HepG2 (cell line): Measurements from ENCODE around the gene RPS14. TPM values are rescaled to one million over a fixed set of nuclear protein-coding genes. Genes with fewer than 3 reads are reported as not detected.

Experiments
- ATAC-seq: fragments of 200-7000 bp; cut with Tn5 transposase; 3 replicates; pipeline ENCODE4 v1.9.1; 2020; ENCODE audit warnings: mild to moderate bottlenecking, moderate library complexity
- BruUV-seq: library from RNA; stranded (reverse); fragments of 400-500 nt; replicated peaks from 2 replicates; lab custom pipeline; 2021; lab: Mats Ljungman, UMichigan
- CTCF ChIA-PET: fragments of 300-600 bp; formaldehyde crosslinking; extraction: SDS; loops from one replicate; lab custom pipeline; 2021; ENCODE audit warnings: low total read pairs, inconsistent platforms, low intra/inter-chr PET ratio; lab: Yijun Ruan, JAX
- POLR2A ChIA-PET: fragments of 350-600 bp; sonication (Branson Sonifier 250); formaldehyde crosslinking; loops from one replicate; lab custom pipeline; 2020; ENCODE audit warnings: antibody characterized with exemption, inconsistent platforms; lab: Yijun Ruan, JAX
- DNase-seq: peaks from one replicate; pipeline ENCODE4 v3.0.0-alpha.2; 2015; ENCODE audit warnings: low spot score
- FAIRE-seq: peaks from 3 replicates; lab custom pipeline; 2011; peaks lifted over from hg19 to GRCh38; lab: Jason Lieb, UNC
- H2AFZ ChIP-seq: one replicate; pipeline ENCODE4 v1.6.1; 2011; ENCODE audit warnings: low read length, inconsistent platforms
- H3K27ac ChIP-seq: fragments of 300-600 bp; 3 replicates; pipeline ENCODE4 v1.8.0; 2011; ENCODE audit warnings: mixed run types, mild to moderate bottlenecking, mixed read lengths, low read length, inconsistent platforms; ENCODE audit not compliant: insufficient read depth; ENCODE audit errors: extremely low read length
- H3K27me3 ChIP-seq, 2 experiments: fragments of 200-600 bp in 1 of 2; 2 replicates in 1 of 2; 3 replicates in 1 of 2; pipeline versions ENCODE4 v1.6.0 to v1.8.0; 2011; ENCODE audit warnings: low read length in 2 of 2, mild to moderate bottlenecking in 2 of 2, moderate library complexity in 2 of 2, inconsistent platforms in 1 of 2; ENCODE audit not compliant: insufficient read depth in 2 of 2, control insufficient read depth in 1 of 2
- H3K36me3 ChIP-seq, 2 experiments: fragments of 200-600 bp in 1 of 2; replicated peaks in 1 of 2; 2 replicates in 1 of 2; 3 replicates in 1 of 2; pipeline versions ENCODE4 v1.5.1 to v1.8.0; 2011; ENCODE audit warnings: low read length in 2 of 2, inconsistent platforms in 1 of 2; ENCODE audit not compliant: insufficient read depth in 2 of 2, control insufficient read depth in 1 of 2
- H3K4me1 ChIP-seq: 2 replicates; pipeline ENCODE4 v1.5.1; 2012; ENCODE audit warnings: low read length, inconsistent platforms; ENCODE audit not compliant: insufficient read depth
- H3K4me2 ChIP-seq: 2 replicates; pipeline ENCODE4 v1.6.0; 2011; ENCODE audit warnings: low read depth, low read length, inconsistent platforms
- H3K4me3 ChIP-seq, 3 experiments: fragments of 200-600 bp in 1 of 3; sonication (generic), shearing (Covaris generic) in 1 of 3; replicated peaks in 1 of 3; 2 replicates each; pipeline ENCODE4 v1.5.1; 2011 to 2016; ENCODE audit warnings: low read length in 3 of 3, inconsistent platforms in 2 of 3, low read depth in 2 of 3, mild to moderate bottlenecking in 2 of 3, control low read depth in 1 of 3, mixed read lengths in 1 of 3; ENCODE audit not compliant: insufficient read depth in 1 of 3
- H3K79me2 ChIP-seq: one replicate; pipeline ENCODE4 v1.6.1; 2011; ENCODE audit warnings: low read length, inconsistent platforms; ENCODE audit not compliant: insufficient read depth
- H3K9ac ChIP-seq: 2 replicates; pipeline ENCODE4 v1.6.0; 2011; ENCODE audit warnings: mild to moderate bottlenecking, low read depth, low read length, inconsistent platforms; ENCODE audit not compliant: insufficient read depth
- H3K9me3 ChIP-seq: 2 replicates; pipeline ENCODE4 v1.5.1; 2012; ENCODE audit warnings: mild to moderate bottlenecking, low read length
- H4K20me1 ChIP-seq: 2 replicates; pipeline ENCODE4 v1.6.0; 2011; ENCODE audit warnings: inconsistent platforms, mild to moderate bottlenecking, low read length, moderate library complexity; ENCODE audit not compliant: insufficient read depth
- ETV5 ChIP-seq: IDR thresholded peaks from 2 replicates; pipeline ENCODE4 v1.6.1; 2018; ENCODE audit warnings: missing biosample characterization, missing genetic modification reagents, inconsistent platforms, borderline replicate concordance
- WGBS: methylation state at CpG from one replicate; pipeline ENCODE4 v1.1.6; 2017; ENCODE audit warnings: low lambda C conversion rate; 5-methylcytosine and 5-hydroxymethylcytosine counted together
- in situ Hi-C: cut with HindIII; loops from 2 replicates; pipeline ENCODE4 v1.10.0; 2017; ENCODE audit warnings: low pct_unique_long_range_greater_than_20kb; ENCODE audit not compliant: extremely low pct_ligation_motif_present
- intact Hi-C: fragments of 100-400 bp; cut with micrococcal nuclease; formaldehyde crosslinking; loops from one replicate; pipeline ENCODE4 v1.10.0; 2022; ENCODE audit not compliant: unreplicated experiment
- polyA plus RNA-seq, 8 experiments: library from polyadenylated mRNA; depleted of rRNA in 3 of 8; stranded (reverse) in 7 of 8; unstranded in 1 of 8; fragments of >200 nt; fragmentation: Illumina TruSeq in 4 of 8; extraction: Trizol in 4 of 8; gene quantifications; 2 replicates each; pipeline versions ENCODE4 v1.2.1 to v1.2.3, GENCODE V29; 2011 to 2016; ENCODE audit warnings: low read depth in 4 of 8, missing spikeins in 1 of 8, mixed read lengths in 1 of 8; ENCODE audit not compliant: insufficient read depth in 1 of 8
- total RNA-seq, 5 experiments: library from RNA; depleted of rRNA; stranded (reverse); fragments of >200 nt; fragmentation: Illumina TruSeq; extraction: Trizol; gene quantifications; 2 replicates each; pipeline ENCODE4 v1.2.3, GENCODE V29; 2016; ENCODE audit warnings: low read depth in 1 of 5
- TF ChIP-seq, protein P1 (sequence below): sonication (generic); formaldehyde crosslinking; IDR thresholded peaks from 2 replicates; pipeline ENCODE4 v1.5.1; 2020; ENCODE audit warnings: mild to moderate bottlenecking, missing genetic modification reagents, moderate library complexity
- TF ChIP-seq, protein P2 (sequence below): fragments of 450-650 bp; IDR thresholded peaks from 2 replicates; pipeline ENCODE4 v1.6.1; 2016

Gene RPS14
- total and polyA plus RNA-seq, 2 of the 13 experiments (the other 11 are each of a cell fraction or from before 2014, with no cell fraction given), result 2,116 to 3,295 TPM

DNA sequence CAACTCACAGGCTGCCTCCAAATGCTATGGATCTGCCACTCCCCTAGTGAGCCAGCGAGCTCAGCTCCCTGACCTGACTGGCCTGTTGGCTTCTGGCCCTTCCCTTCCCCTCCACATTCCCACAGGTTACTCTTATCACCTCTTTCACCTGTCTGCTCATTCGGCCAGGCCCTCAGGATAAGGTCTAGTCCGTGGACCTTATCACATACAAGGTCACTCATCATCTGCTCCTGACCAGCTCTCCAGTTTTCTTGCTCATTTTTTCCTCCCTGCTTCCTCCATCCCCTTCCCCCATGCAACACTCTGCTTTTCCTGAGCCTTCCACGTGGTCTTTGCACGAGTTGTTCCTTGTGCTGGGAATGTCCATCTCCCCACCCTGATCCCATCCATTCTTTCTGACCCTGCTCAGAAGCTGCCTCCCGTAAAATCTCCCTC lies 32.5 kb upstream of the RPS14 start:
- Histone ChIP-seq H3K4me2 (peak overlapping the region; percentile 47; the same call in 1 of the 2 replicates), H4K20me1 (no peaks in the 10 kb centered on the region), H3K27ac (no peak overlapping the region), H3K9ac (no peak overlapping the region), H3K27me3 (peaks cover 2 to 8% of the 10 kb centered on the region in 2 experiments; a peak in 2 of 5 replicates), H3K79me2 (peaks cover 8% of the 10 kb centered on the region), H3K4me1 (peaks cover 66% of the 10 kb centered on the region), H2AFZ (no peak overlapping the region), H3K9me3 (no peaks in the 10 kb centered on the region), H3K36me3 (no peaks in the 10 kb centered on the region), H3K4me3 (no peak overlapping the region)
- TF ChIP-seq, protein P1, sequence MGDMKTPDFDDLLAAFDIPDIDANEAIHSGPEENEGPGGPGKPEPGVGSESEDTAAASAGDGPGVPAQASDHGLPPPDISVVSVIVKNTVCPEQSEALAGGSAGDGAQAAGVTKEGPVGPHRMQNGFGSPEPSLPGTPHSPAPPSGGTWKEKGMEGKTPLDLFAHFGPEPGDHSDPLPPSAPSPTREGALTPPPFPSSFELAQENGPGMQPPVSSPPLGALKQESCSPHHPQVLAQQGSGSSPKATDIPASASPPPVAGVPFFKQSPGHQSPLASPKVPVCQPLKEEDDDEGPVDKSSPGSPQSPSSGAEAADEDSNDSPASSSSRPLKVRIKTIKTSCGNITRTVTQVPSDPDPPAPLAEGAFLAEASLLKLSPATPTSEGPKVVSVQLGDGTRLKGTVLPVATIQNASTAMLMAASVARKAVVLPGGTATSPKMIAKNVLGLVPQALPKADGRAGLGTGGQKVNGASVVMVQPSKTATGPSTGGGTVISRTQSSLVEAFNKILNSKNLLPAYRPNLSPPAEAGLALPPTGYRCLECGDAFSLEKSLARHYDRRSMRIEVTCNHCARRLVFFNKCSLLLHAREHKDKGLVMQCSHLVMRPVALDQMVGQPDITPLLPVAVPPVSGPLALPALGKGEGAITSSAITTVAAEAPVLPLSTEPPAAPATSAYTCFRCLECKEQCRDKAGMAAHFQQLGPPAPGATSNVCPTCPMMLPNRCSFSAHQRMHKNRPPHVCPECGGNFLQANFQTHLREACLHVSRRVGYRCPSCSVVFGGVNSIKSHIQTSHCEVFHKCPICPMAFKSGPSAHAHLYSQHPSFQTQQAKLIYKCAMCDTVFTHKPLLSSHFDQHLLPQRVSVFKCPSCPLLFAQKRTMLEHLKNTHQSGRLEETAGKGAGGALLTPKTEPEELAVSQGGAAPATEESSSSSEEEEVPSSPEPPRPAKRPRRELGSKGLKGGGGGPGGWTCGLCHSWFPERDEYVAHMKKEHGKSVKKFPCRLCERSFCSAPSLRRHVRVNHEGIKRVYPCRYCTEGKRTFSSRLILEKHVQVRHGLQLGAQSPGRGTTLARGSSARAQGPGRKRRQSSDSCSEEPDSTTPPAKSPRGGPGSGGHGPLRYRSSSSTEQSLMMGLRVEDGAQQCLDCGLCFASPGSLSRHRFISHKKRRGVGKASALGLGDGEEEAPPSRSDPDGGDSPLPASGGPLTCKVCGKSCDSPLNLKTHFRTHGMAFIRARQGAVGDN (CRISPR knock-in tag), result peak; percentile 30; the same call in 1 of the 2 replicates
- TF ChIP-seq, protein P2, sequence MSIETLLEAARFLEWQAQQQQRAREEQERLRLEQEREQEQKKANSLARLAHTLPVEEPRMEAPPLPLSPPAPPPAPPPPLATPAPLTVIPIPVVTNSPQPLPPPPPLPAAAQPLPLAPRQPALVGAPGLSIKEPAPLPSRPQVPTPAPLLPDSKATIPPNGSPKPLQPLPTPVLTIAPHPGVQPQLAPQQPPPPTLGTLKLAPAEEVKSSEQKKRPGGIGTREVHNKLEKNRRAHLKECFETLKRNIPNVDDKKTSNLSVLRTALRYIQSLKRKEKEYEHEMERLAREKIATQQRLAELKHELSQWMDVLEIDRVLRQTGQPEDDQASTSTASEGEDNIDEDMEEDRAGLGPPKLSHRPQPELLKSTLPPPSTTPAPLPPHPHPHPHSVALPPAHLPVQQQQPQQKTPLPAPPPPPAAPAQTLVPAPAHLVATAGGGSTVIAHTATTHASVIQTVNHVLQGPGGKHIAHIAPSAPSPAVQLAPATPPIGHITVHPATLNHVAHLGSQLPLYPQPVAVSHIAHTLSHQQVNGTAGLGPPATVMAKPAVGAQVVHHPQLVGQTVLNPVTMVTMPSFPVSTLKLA, result peak; percentile 60; the same call in 1 of the 2 replicates
- TF ChIP-seq ETV5 (CRISPR knock-in tag), result no peak
- intact Hi-C loops, result no loop called here
- in situ Hi-C loops, result no loop called here
- no TSS peak for BruUV-seq
- no peak for DNase-seq
- WGBS, result 3% methylated on average over 6 of the region's 6 CpGs
- ATAC-seq, result no peak
- CTCF ChIA-PET, result no interaction called here
- POLR2A ChIA-PET, result interaction anchor here (0.8 to 2.2 kb wide), 3 partner anchors 32 to 60 kb away, joined by 3 to 10 read pairs (median 5); no protein-coding TSS in a partner anchor
- no peak for FAIRE-seq
